ENCODE results near the gene RRP36. TPM values are rescaled to one million over a fixed set of nuclear protein-coding genes. Genes with fewer than 3 reads are reported as not detected.

Gene RRP36, protein sequence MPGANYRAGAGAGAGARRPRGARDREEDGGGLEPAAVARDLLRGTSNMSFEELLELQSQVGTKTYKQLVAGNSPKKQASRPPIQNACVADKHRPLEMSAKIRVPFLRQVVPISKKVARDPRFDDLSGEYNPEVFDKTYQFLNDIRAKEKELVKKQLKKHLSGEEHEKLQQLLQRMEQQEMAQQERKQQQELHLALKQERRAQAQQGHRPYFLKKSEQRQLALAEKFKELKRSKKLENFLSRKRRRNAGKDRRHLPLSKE
- total RNA-seq, result 132 and 144 TPM in 2 replicates

GRCh38 chr6:43021270-43022047 lies at the start of gene RRP36:
Gene RRP36, plus strand, starts transcription at chr6:43021623. Its CDS starts 32 bp downstream, at chr6:43021655.

GRCh38 chr6:42978839-42979522 lies 42.4 kb upstream of the RRP36 start, which contains the start of gene PEX6:
Gene PEX6, minus strand, starts transcription at chr6:42979181. Its CDS starts 31 bp downstream, at chr6:42979150.

GRCh38 chr6:42984001-42984923 lies 37.2 kb upstream of the RRP36 start, which contains the start of gene PPP2R5D:
Gene PPP2R5D, plus strand, starts transcription at chr6:42984570. Its CDS starts 108 bp downstream, at chr6:42984678.

DNA sequence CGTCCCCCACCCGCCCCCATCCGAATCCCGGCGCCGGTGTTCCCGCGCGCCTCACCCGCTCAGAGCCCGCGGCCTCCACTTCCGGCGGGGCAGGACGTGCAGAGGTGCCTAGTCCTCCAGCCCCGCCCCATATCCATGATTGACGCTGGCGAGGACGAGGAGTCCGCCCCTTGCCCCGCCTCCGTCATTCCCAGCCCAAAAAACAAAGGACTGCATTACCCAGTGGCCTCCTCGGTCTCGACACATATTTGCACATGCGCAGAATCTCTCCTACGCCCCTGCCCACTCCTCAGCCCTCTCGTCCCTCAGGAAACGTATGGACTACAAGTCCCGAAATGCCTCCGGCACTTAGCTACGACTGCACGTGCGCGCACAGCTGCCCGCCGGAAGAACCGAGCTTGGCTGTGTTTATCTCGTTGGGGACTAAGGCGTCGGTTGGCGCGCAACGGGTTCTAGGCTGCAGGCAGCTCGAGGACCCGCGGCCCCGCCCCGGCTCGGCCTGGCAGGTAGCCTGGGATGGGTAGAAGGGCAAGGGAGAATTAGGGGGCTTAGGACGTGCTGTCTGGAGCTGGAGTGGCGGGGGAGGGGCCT lies 7.5 kb upstream of the RRP36 start, which contains the start of the genes KLHDC3 and MEA1:
Gene KLHDC3, plus strand, starts transcription at position 407 of the 591 bp plus-strand sequence. CDS start 2,944 bp downstream, outside the sequence.
Gene MEA1, minus strand, starts transcription at position 104 of the 591 bp plus-strand sequence. CDS start 133 bp downstream, outside the sequence.

GRCh38 chr6:43053545-43054205 lies 32.3 kb downstream of the RRP36 start, which contains the start of gene CUL7:
Gene CUL7, minus strand, starts transcription at chr6:43053851. Its CDS starts 1,063 bp downstream, at chr6:43052788.

GRCh38 chr6:43059168-43060033 lies 38.0 kb downstream of the RRP36 start, which contains the start of the genes KLC4 and MRPL2:
Gene KLC4, plus strand, starts transcription at chr6:43059631. Its CDS starts 1,705 bp downstream, at chr6:43061336.
Gene MRPL2, minus strand, starts transcription at chr6:43059434. Its CDS starts 53 bp downstream, at chr6:43059381.

DNA sequence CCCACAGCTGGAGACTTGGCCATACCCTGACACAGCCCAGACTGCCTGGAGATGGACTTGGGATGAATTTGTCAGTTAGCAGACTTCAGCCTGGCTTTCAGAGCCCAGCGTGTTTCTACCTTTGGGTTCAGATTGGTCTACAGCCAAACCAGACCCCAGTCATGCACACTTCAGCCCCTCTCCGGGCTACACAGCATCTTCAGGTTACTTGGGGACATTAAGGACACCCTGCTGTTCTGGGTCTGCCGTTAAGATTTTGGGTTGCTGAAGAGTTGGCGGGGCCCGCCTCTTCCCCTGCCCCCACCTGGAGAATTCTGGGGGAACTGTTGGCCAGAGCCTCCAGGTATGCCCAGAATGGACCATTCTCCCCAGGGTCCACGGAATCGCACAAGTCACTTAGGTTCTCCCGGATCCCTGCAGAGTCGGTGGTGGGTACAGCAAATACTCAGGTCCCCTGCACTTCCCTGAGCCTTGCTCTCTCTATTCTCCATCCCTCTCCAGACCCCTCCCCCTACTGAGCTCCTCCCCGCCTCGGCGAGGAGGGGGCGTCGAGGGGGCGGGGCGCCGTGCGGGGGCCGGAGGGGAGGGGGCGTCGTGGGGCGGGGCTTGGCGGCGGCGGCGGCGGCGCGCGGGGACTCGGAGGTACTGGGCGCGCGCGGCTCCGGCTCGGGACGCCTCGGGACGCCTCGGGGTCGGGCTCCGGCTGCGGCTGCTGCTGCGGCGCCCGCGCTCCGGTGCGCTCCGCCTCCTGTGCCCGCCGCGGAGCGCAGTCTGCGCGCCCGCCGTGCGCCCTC lies 54.4 kb downstream of the RRP36 start, which contains the start of gene PTK7:
Gene PTK7, plus strand, starts transcription at position 645 of the 794 bp plus-strand sequence. CDS start 175 bp downstream, outside the sequence.

Other genes with a start within 250 kb of the RRP36 start
- 2.0 and 3.9 TPM in 2 replicates for gene BICRAL, start 239.6 kb upstream of the RRP36 start, total RNA-seq
- gene RPL7L1, start 142.0 kb upstream of the RRP36 start, total RNA-seq, result 132 and 135 TPM in 2 replicates
- gene PTCRA, start 105.6 kb upstream of the RRP36 start, total RNA-seq, result not detected in 2 replicates
- 30.0 and 46.1 TPM in 2 replicates for gene CNPY3, start 92.1 kb upstream of the RRP36 start, total RNA-seq
- not detected in 2 replicates for gene GNMT, start 60.9 kb upstream of the RRP36 start, total RNA-seq
- 20.7 and 23.6 TPM in 2 replicates for gene PEX6, start 42.4 kb upstream of the RRP36 start, total RNA-seq
- 60.3 and 85.6 TPM in 2 replicates for gene PPP2R5D, start 37.1 kb upstream of the RRP36 start, total RNA-seq
- 98.9 and 132 TPM in 2 replicates for gene MEA1, start 7.7 kb upstream of the RRP36 start, total RNA-seq
- 78.9 and 89.7 TPM in 2 replicates for gene KLHDC3, start 7.4 kb upstream of the RRP36 start, total RNA-seq
- 49.3 TPM in 2 replicates for gene CUL7, start 32.2 kb downstream of the RRP36 start, total RNA-seq
- 40.9 and 47.0 TPM in 2 replicates for gene MRPL2, start 37.8 kb downstream of the RRP36 start, total RNA-seq
- gene KLC4, start 38.0 kb downstream of the RRP36 start, total RNA-seq, result 10.3 and 21.6 TPM in 2 replicates
- gene PTK7, start 54.7 kb downstream of the RRP36 start, total RNA-seq, result 115 and 131 TPM in 2 replicates
- gene SRF, start 149.6 kb downstream of the RRP36 start, total RNA-seq, result 21.9 and 28.4 TPM in 2 replicates
- gene CUL9, start 160.6 kb downstream of the RRP36 start, total RNA-seq, result 10.7 and 20.2 TPM in 2 replicates
- 111 and 168 TPM in 2 replicates for gene DNPH1, start 207.9 kb downstream of the RRP36 start, total RNA-seq
- not detected in 2 replicates for gene TTBK1, start 221.9 kb downstream of the RRP36 start, total RNA-seq

Measured in myometrial cell (primary cell).